ENCODE measurements around the gene CEP164. TPM values are rescaled to one million over a fixed set of nuclear protein-coding genes. Genes with fewer than 3 reads are reported as not detected.

Gene CEP164
- total and polyA plus RNA-seq, 2 experiments from 2014 or later, result 13.9 to 23.8 TPM

- no peak overlapping the region for H3K4me2 ChIP-seq
- no peaks in the 10 kb centered on the region for H3F3A ChIP-seq (replicated peaks; ENCODE audit: low read depth)
- H3K36me3 ChIP-seq (ENCODE audit: insufficient read depth), result no peaks in the 10 kb centered on the region
- H3K4me3 ChIP-seq, result no peak overlapping the region
- Mint-ChIP-seq H3K9me3 (no peaks in the 10 kb centered on the region), H3K27me3 (ENCODE audit: insufficient read depth, low read depth, poor library complexity) (no peaks in the 10 kb centered on the region), H3K27ac (no peak overlapping the region), H3K4me3 (no peak overlapping the region), H3K4me1 (peaks cover 9% of the 10 kb centered on the region; the same call in 2 of the 3 replicates), H3K36me3 (ENCODE audit: low read depth) (peaks cover 10% of the 10 kb centered on the region)
- no peaks in the 10 kb centered on the region for H3K9me2 ChIP-seq (ENCODE audit: insufficient read depth)
- no peaks in the 10 kb centered on the region for H4K20me1 ChIP-seq (replicated peaks; ENCODE audit: insufficient read depth)
- no peaks in the 10 kb centered on the region for H3K79me2 ChIP-seq (replicated peaks; ENCODE audit: insufficient read depth)
- no peak for TF ChIP-seq ETS1 (IDR thresholded peaks at IDR 0.05)
- no peak for ATAC-seq
- H3K27ac ChIP-seq (ENCODE audit: low read depth), result no peak overlapping the region
- H3K27me3 ChIP-seq (ENCODE audit: insufficient read depth), result no peaks in the 10 kb centered on the region
- no peaks in the 10 kb centered on the region for H3K4me1 ChIP-seq (ENCODE audit: insufficient read depth)
- no peak overlapping the region for H2AFZ ChIP-seq
- no peak for DNase-seq (ENCODE audit: low spot score)
These were observed 57.8 kb downstream of the CEP164 start for GRCh38 chr11:117385471-117385870.

GRCh38 chr11:117385906-117386305, 58.3 kb downstream of the CEP164 start:
- H4K20me1 ChIP-seq (replicated peaks; ENCODE audit: insufficient read depth), result no peaks in the 10 kb centered on the region
- H3K27me3 ChIP-seq (ENCODE audit: insufficient read depth), result no peaks in the 10 kb centered on the region
- no peaks in the 10 kb centered on the region for H3K9me2 ChIP-seq (ENCODE audit: insufficient read depth)
- peaks cover 10% of the 10 kb centered on the region for H3K36me3 Mint-ChIP-seq (ENCODE audit: low read depth)
- H2AFZ ChIP-seq, result no peak overlapping the region
- no peaks in the 10 kb centered on the region for H3K36me3 ChIP-seq (ENCODE audit: insufficient read depth)
- H3K4me1 ChIP-seq (ENCODE audit: insufficient read depth), result no peaks in the 10 kb centered on the region
- H3K4me3 Mint-ChIP-seq, result no peak overlapping the region
- H3K9me3 Mint-ChIP-seq, result no peaks in the 10 kb centered on the region
- DNase-seq (ENCODE audit: low spot score) (no peak), ATAC-seq (no peak)
- H3K4me2 ChIP-seq, result no peak overlapping the region
- H3K27me3 Mint-ChIP-seq (ENCODE audit: insufficient read depth, low read depth, poor library complexity), result peaks cover 2% of the 10 kb centered on the region
- H3K4me3 ChIP-seq, result no peak overlapping the region
- H3K79me2 ChIP-seq (replicated peaks; ENCODE audit: insufficient read depth), result no peaks in the 10 kb centered on the region
- H3K4me1 Mint-ChIP-seq, result peaks cover 9% of the 10 kb centered on the region; the same call in 2 of the 3 replicates
- H3K27ac ChIP-seq (ENCODE audit: low read depth), result no peak overlapping the region
- H3K27ac Mint-ChIP-seq, result no peak overlapping the region
- no peaks in the 10 kb centered on the region for H3F3A ChIP-seq (replicated peaks; ENCODE audit: low read depth)
- no peak for TF ChIP-seq ETS1 (IDR thresholded peaks at IDR 0.05)
- no peak for TF ChIP-seq STAT1 (IDR thresholded peaks at IDR 0.05; ENCODE audit: unreplicated experiment)
- TF ChIP-seq NANOG (IDR thresholded peaks at IDR 0.05; ENCODE audit: borderline replicate concordance), result no peak
- TF ChIP-seq EZH2 (IDR thresholded peaks at IDR 0.05; ENCODE audit: low read depth, unreplicated experiment), result no peak
- no peak for TF ChIP-seq JUNB (IDR thresholded peaks at IDR 0.05; ENCODE audit: unreplicated experiment)
- no peak for TF ChIP-seq ZNF331 (CRISPR knock-in tag; IDR thresholded peaks at IDR 0.05; ENCODE audit: low read depth)
- no peak for TF ChIP-seq CREB1 (CRISPR knock-in tag; IDR thresholded peaks at IDR 0.05; ENCODE audit: low read depth)
- no peak for TF ChIP-seq REST (IDR thresholded peaks at IDR 0.05; ENCODE audit: unreplicated experiment)
- TF ChIP-seq ZNF462 (CRISPR knock-in tag; IDR thresholded peaks at IDR 0.05), result no peak
